ENCODE measurements around the gene CAMTA1.

DNA sequence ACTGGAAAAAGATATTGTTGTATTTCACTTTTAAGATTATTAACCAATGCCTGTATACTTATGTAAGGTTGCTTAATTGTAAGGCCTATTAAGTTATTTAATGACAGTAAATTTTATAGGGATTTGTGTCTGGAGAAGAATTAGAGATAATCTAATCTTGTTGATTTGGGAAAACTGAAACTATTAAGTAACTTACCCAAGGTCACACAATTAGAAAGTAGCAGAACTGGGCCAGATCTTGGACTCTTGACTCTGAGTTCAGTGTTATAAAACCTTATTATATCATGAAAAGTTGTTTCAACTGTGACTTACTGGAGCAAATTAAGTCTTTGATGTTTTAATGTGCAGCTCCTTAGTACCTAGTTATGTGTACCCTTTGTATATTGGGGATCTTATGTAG lies 38.5 kb downstream of the CAMTA1 start:
- TF ChIP-seq, protein P1, sequence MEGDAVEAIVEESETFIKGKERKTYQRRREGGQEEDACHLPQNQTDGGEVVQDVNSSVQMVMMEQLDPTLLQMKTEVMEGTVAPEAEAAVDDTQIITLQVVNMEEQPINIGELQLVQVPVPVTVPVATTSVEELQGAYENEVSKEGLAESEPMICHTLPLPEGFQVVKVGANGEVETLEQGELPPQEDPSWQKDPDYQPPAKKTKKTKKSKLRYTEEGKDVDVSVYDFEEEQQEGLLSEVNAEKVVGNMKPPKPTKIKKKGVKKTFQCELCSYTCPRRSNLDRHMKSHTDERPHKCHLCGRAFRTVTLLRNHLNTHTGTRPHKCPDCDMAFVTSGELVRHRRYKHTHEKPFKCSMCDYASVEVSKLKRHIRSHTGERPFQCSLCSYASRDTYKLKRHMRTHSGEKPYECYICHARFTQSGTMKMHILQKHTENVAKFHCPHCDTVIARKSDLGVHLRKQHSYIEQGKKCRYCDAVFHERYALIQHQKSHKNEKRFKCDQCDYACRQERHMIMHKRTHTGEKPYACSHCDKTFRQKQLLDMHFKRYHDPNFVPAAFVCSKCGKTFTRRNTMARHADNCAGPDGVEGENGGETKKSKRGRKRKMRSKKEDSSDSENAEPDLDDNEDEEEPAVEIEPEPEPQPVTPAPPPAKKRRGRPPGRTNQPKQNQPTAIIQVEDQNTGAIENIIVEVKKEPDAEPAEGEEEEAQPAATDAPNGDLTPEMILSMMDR (IDR thresholded peaks at IDR 0.05), result no peak
- no peak for TF ChIP-seq POLR2A (IDR thresholded peaks at IDR 0.05)
